Peyer's patch (tissue), 4 donors: ENCODE results near the gene VWA1.
"Not testable (repeated sequence)": the region's sequence is repeated elsewhere in the genome, so short reads cannot be mapped to it uniquely, and the experiment has no call there.

Experiments used
- POLR2A ChIP-seq, 2 donors: fragments of 450-650 bp; IDR thresholded peaks; one replicate each; pipeline ENCODE4 v1.5.1; 2017; ENCODE audit warnings: antibody characterized with exemption in 2 of 2, mild to moderate bottlenecking in 2 of 2, moderate library complexity in 2 of 2
- TF ChIP-seq, protein P1 (sequence below), 6 experiments: fragments of 450-650 bp in 4 of 6; fragments of 200-600 bp in 2 of 6; sonication (generic) in 1 of 6; IDR thresholded peaks; one replicate each; pipeline ENCODE4 v1.5.1; 2017 to 2019; ENCODE audit warnings: antibody characterized with exemption in 6 of 6, mild to moderate bottlenecking in 3 of 6, moderate library complexity in 1 of 6

DNA sequence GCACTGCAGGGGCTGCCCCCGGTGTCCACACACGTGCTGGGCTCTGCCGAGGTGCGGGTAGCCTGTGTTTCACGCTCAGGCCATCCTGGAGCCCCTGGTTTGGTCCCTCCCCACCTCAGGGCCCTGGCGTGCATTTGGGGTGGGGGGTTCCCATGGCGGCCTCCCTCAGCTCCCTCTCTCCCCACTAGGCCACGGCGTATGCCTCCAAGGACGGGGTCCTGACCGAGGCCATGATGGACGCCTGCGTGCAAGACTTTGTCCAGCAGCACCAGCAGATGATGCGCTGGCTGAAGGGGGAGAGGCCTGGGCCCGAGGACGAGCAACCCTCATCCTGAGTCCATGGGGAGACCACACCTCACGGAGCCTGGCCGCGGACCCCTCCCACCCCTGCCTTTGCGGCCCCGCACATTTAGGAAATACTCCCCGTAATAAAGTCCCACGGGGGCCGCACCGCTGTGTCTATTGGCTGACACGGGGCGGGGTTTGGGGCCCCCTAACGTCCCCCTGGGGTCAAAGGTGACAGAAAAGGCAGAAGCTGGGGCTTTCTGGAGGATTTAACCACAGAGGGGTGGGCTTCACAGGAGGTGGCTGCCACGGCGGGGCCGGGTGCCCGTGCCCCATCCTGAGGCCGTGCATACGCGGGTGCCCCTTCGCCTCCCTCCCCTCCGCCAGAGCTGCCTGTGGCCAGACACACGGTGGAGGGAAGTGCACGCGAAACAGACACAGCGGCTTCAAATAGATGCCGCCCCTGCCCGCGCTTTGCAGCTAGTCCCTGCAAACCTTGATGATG is 32.9 kb downstream of the VWA1 start:
- TF ChIP-seq, protein P1, sequence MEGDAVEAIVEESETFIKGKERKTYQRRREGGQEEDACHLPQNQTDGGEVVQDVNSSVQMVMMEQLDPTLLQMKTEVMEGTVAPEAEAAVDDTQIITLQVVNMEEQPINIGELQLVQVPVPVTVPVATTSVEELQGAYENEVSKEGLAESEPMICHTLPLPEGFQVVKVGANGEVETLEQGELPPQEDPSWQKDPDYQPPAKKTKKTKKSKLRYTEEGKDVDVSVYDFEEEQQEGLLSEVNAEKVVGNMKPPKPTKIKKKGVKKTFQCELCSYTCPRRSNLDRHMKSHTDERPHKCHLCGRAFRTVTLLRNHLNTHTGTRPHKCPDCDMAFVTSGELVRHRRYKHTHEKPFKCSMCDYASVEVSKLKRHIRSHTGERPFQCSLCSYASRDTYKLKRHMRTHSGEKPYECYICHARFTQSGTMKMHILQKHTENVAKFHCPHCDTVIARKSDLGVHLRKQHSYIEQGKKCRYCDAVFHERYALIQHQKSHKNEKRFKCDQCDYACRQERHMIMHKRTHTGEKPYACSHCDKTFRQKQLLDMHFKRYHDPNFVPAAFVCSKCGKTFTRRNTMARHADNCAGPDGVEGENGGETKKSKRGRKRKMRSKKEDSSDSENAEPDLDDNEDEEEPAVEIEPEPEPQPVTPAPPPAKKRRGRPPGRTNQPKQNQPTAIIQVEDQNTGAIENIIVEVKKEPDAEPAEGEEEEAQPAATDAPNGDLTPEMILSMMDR (IDR thresholded peaks at IDR 0.05) = not testable (repeated sequence)
- TF ChIP-seq POLR2A (IDR thresholded peaks at IDR 0.05) = not testable (repeated sequence)
